ENCODE data around the gene FANCD2. TPM values are rescaled to one million over a fixed set of nuclear protein-coding genes. Genes with fewer than 3 reads are reported as not detected.

FANCD2 gene
- total RNA-seq, 1 donor, result 23.3 TPM

GRCh38 chr3:10108091-10108490 is 81.9 kb downstream of the FANCD2 start, which contains the start of gene FANCD2OS:
TSS of gene FANCD2OS (minus strand) at chr3:10108255. CDS start at chr3:10104774, 3,481 bp downstream.
- TF ChIP-seq, protein P1, sequence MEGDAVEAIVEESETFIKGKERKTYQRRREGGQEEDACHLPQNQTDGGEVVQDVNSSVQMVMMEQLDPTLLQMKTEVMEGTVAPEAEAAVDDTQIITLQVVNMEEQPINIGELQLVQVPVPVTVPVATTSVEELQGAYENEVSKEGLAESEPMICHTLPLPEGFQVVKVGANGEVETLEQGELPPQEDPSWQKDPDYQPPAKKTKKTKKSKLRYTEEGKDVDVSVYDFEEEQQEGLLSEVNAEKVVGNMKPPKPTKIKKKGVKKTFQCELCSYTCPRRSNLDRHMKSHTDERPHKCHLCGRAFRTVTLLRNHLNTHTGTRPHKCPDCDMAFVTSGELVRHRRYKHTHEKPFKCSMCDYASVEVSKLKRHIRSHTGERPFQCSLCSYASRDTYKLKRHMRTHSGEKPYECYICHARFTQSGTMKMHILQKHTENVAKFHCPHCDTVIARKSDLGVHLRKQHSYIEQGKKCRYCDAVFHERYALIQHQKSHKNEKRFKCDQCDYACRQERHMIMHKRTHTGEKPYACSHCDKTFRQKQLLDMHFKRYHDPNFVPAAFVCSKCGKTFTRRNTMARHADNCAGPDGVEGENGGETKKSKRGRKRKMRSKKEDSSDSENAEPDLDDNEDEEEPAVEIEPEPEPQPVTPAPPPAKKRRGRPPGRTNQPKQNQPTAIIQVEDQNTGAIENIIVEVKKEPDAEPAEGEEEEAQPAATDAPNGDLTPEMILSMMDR (IDR thresholded peaks at IDR 0.05; ENCODE audit: insufficient read depth, low read depth, low read length), result no peak
- H3K4me3 ChIP-seq (ENCODE audit: low read depth, low read length), result no peak within 1 kb of the TSS
- DNase-seq (ENCODE audit: low read depth), result no peak

DNA sequence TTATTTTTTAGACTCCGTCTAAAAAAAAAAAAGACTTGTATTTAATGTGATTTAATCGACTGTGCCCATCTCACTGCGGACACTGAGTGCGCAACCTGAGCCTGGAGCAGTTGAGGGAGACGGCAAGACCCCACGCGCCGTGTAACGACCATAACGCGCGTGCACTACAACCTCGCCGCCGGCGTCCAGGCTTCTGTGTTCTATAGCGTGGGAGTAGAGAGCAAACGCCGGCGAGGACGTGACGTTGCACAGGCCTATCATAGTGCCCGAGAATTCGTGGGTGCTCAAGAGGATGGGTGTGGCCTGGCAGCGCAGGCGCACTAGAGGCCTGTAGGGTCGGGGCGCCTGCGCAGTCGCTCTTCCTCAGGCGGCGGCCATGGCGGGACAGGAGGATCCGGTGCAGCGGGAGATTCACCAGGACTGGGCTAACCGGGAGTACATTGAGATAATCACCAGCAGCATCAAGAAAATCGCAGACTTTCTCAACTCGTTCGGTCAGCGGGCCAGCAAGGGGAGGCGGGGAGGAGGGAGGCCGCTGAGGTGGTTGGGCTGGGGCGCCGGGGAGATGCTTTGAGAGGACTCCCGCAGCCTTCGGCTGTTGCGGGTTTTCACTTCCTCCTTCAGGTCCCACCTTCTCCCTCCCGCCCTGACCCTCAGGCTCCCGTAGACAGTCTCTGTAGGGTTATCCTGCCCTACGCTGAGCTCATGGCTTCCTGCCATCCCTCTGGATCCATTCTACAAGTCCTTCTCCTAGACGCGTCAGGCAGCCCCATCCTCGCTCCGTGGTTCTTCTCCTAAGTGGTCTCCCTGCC is 89.3 kb downstream of the FANCD2 start, which contains the start of gene BRK1:
TSS of gene BRK1 (plus strand) at position 350 of the 812 bp plus-strand sequence. CDS start at position 377, 27 bp downstream.
- TF ChIP-seq, protein P1 (IDR thresholded peaks at IDR 0.05; ENCODE audit: insufficient read depth, low read depth, low read length), result no peak
- peak; percentile 97 for DNase-seq (ENCODE audit: low read depth)
- peak within 1 kb of the TSS; percentile 95 for H3K4me3 ChIP-seq (ENCODE audit: low read depth, low read length)

- TF ChIP-seq, protein P1 (IDR thresholded peaks at IDR 0.05; ENCODE audit: insufficient read depth, low read depth, low read length), result no peak
- peak overlapping the region; percentile 95 for H3K4me3 ChIP-seq (ENCODE audit: low read depth, low read length)
- DNase-seq (ENCODE audit: low read depth), result peak; percentile 59
Measured at GRCh38 chr3:10116138-10116460, 89.9 kb downstream of the FANCD2 start.

- H3K4me3 ChIP-seq (ENCODE audit: low read depth, low read length), result no peak overlapping the region
Measured at GRCh38 chr3:10116928-10117327, 90.7 kb downstream of the FANCD2 start.

DNA sequence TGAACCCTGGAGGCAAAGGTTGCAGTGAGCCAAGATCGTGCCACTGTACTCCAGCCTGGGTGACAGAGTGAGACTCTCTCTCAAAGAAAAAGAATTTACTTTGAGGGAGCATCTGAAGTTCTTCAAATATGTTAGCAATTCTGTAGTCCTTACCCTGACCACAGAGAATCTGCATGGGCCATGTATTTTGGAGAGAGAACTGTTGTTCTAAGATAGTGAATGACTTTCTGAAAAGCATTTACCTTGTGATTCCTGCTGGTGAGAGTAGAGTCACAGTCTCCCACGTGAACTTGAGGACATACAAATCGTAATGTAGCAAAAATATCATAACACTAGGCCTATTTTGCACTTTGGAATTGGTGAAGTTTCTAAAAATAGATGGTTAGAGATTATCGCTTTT is 93.1 kb downstream of the FANCD2 start:
- DNase-seq (ENCODE audit: low read depth), result no peak
- TF ChIP-seq, protein P1 (IDR thresholded peaks at IDR 0.05; ENCODE audit: insufficient read depth, low read depth, low read length), result no peak
- H3K4me3 ChIP-seq (ENCODE audit: low read depth, low read length), result no peak overlapping the region

More at GRCh38 chr3:10116928-10117327, 90.7 kb downstream of the FANCD2 start:
- no peak for DNase-seq (ENCODE audit: low read depth)
- TF ChIP-seq, protein P1 (IDR thresholded peaks at IDR 0.05; ENCODE audit: insufficient read depth, low read depth, low read length), result no peak

- H3K4me3 ChIP-seq (ENCODE audit: low read depth, low read length), result no peak overlapping the region
- DNase-seq (ENCODE audit: low read depth), result no peak
- TF ChIP-seq, protein P1 (IDR thresholded peaks at IDR 0.05; ENCODE audit: insufficient read depth, low read depth, low read length), result no peak
Measured at GRCh38 chr3:10121064-10121463, 94.8 kb downstream of the FANCD2 start.

Measured in fibroblast of villous mesenchyme (primary cell).